ENCODE data around the gene DNM3. TPM values are rescaled to one million over a fixed set of nuclear protein-coding genes. Genes with fewer than 3 reads are reported as not detected.

The DNM3 gene
- total RNA-seq, 1 experiment from 2014 or later = 2.7 TPM

DNA sequence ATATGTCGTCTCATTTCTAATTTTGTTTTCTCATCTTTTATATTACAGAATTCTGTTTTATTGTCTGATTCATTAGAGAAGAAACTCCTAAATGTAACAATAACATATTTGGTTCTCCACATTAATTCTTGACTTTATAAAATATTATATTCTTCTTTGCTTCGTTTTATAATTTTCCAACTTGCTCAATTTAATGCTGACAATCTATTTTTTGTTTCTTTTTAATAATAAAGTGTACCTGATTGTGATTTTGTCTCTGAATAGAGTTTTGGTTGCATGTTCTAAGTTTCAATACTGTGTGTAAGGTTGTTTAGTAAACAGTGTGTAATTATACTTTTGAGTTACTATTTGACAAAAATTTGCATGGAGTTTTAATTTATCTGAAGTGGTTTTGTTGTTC lies 448.1 kb downstream of the DNM3 start:
- Histone ChIP-seq H2BK15ac (ENCODE audit: low read depth, low read length) (no peak overlapping the region), H3K4me1 (ENCODE audit: insufficient read depth, low read length) (no peaks in the 10 kb centered on the region), H3K14ac (ENCODE audit: insufficient read depth, low read length) (no peak overlapping the region), H2BK5ac (ENCODE audit: insufficient read length, low read length) (no peak overlapping the region), H2BK20ac (ENCODE audit: low read depth, low read length, poor library complexity, severe bottlenecking) (no peak overlapping the region), H3K79me1 (ENCODE audit: insufficient read depth, low read depth, low read length, poor library complexity, severe bottlenecking) (no peaks in the 10 kb centered on the region), H3K9ac (ENCODE audit: extremely low read depth, insufficient read length, low read length) (no peak overlapping the region), H3K23me2 (ENCODE audit: insufficient read length, low read depth, low read length, poor library complexity, severe bottlenecking) (no peaks in the 10 kb centered on the region), H3K18ac (ENCODE audit: insufficient read length, low read depth, low read length) (no peak overlapping the region), H3K9me3 (ENCODE audit: control insufficient read depth, low read depth, low read length) (no peaks in the 10 kb centered on the region), H2AK5ac (ENCODE audit: insufficient read length, low read length) (no peak overlapping the region), H2BK12ac (ENCODE audit: insufficient read length, low read depth, low read length) (no peak overlapping the region), H3K23ac (ENCODE audit: insufficient read length, low read depth, low read length) (no peak overlapping the region), H3T11ph (ENCODE audit: low read length) (no peak overlapping the region), H4K20me1 (ENCODE audit: control insufficient read depth, insufficient read depth, insufficient read length) (no peaks in the 10 kb centered on the region), H4K5ac (ENCODE audit: insufficient read length, low read depth, low read length) (no peak overlapping the region), H3K4ac (ENCODE audit: low read depth, low read length) (no peak overlapping the region), H4K8ac (replicated peaks; ENCODE audit: insufficient read length, low read depth, low read length) (no peak overlapping the region), H2BK120ac (ENCODE audit: low read depth, low read length, poor library complexity, severe bottlenecking) (no peak overlapping the region), H3K79me2 (ENCODE audit: insufficient read depth, low read length) (no peaks in the 10 kb centered on the region), H3K56ac (ENCODE audit: insufficient read length, low read depth, low read length) (no peak overlapping the region), H3K27me3 (ENCODE audit: insufficient read depth, low read length) (no peaks in the 10 kb centered on the region; the same call in 1 of the 2 replicates), H3K4me2 (ENCODE audit: insufficient read depth, insufficient read length, low read length) (no peak overlapping the region), H2AFZ (ENCODE audit: low read length) (no peak overlapping the region), H3K27ac (ENCODE audit: insufficient read length, low read depth, low read length) (no peak overlapping the region), H4K91ac (ENCODE audit: insufficient read length, low read depth, low read length) (no peak overlapping the region)
- WGBS (ENCODE audit: extremely low coverage, insufficient read length, low lambda C conversion rate) = no CpG with 5 or more reads among the region's 2 CpGs
- Mint-ChIP-seq H3K36me3 (ENCODE audit: insufficient read depth in 1 of 3, low read depth in 3 of 3) (no peaks in the 10 kb centered on the region), H3K27me3 (ENCODE audit: low read depth) (no peaks in the 10 kb centered on the region), H3K27ac (no peak overlapping the region), H3K4me1 (no peaks in the 10 kb centered on the region), H3K4me3 (no peak overlapping the region), H3K9me3 (no peaks in the 10 kb centered on the region)
- no peak for DNase-seq
- TF ChIP-seq, protein P1, sequence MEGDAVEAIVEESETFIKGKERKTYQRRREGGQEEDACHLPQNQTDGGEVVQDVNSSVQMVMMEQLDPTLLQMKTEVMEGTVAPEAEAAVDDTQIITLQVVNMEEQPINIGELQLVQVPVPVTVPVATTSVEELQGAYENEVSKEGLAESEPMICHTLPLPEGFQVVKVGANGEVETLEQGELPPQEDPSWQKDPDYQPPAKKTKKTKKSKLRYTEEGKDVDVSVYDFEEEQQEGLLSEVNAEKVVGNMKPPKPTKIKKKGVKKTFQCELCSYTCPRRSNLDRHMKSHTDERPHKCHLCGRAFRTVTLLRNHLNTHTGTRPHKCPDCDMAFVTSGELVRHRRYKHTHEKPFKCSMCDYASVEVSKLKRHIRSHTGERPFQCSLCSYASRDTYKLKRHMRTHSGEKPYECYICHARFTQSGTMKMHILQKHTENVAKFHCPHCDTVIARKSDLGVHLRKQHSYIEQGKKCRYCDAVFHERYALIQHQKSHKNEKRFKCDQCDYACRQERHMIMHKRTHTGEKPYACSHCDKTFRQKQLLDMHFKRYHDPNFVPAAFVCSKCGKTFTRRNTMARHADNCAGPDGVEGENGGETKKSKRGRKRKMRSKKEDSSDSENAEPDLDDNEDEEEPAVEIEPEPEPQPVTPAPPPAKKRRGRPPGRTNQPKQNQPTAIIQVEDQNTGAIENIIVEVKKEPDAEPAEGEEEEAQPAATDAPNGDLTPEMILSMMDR (conservative IDR thresholded peaks at IDR 0.05) = no peak
